ENCODE data around the gene PRKAR1B.

Gene PRKAR1B

GRCh38 chr7:499853-500485, 227.1 kb downstream of the PRKAR1B start:
- ChIA-PET CTCF (no interaction called here), POLR2A (ENCODE audit: low non-redundant PET) (no interaction called here)
- H3K27ac ChIP-seq, result peak overlapping the region; percentile 98
- DNase-seq (ENCODE audit: low spot score), result no peak
- TF ChIP-seq CTCF (conservative IDR thresholded peaks at IDR 0.05; ENCODE audit: low read depth), result no peak

All from RWPE1 (cell line).